Measurements from ENCODE around the gene CENPB. TPM values are rescaled to one million over a fixed set of nuclear protein-coding genes. Genes with fewer than 3 reads are reported as not detected.

Gene CENPB
- total RNA-seq, 4 donors from 2014 or later: 72.8 to 109 (median 100) TPM

DNA sequence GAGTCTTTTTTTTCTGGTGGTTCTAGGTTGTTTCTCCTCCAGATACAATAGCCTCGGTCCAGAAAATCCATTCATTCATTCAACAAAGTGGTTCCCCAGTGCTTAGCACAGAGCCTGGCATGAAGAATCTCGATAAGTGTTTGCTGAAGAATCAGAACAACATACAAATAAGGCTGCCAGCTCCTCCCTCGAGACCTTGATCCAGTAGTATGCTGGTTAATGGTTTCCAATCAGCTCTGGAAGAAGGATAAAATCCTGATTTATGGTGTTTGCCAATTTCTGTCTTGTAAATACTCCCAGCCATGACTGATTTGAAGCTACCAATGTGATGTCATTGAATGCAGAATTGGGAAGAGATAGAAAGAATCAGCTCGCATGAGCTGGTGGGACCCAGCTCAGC, 50.8 kb downstream of the CENPB start:
- 83 to 88% methylated on average over 4 of the region's 4 CpGs for WGBS, 2 donors
- peaks cover 0 to 59% (median 5%) of the 10 kb centered on the region in 4 donors for H3K4me1 ChIP-seq
- peaks cover 0 to 3% (median 0%) of the 10 kb centered on the region in 3 donors for H3K36me3 ChIP-seq
- no peak overlapping the region for H3K4me3 ChIP-seq
- peaks cover 0 to 11% of the 10 kb centered on the region in 2 donors for H3K27me3 ChIP-seq
- no peak for TF ChIP-seq EP300 (IDR thresholded peaks at IDR 0.05)
- no peak for TF ChIP-seq CTCF (IDR thresholded peaks at IDR 0.05)
- no peak for TF ChIP-seq POLR2A (IDR thresholded peaks at IDR 0.05)
- no peak for DNase-seq (ENCODE audit: low spot score in 2 of 2)
- H3K27ac ChIP-seq: no peak overlapping the region
- H3K9me3 ChIP-seq: no peaks in the 10 kb centered on the region

DNA sequence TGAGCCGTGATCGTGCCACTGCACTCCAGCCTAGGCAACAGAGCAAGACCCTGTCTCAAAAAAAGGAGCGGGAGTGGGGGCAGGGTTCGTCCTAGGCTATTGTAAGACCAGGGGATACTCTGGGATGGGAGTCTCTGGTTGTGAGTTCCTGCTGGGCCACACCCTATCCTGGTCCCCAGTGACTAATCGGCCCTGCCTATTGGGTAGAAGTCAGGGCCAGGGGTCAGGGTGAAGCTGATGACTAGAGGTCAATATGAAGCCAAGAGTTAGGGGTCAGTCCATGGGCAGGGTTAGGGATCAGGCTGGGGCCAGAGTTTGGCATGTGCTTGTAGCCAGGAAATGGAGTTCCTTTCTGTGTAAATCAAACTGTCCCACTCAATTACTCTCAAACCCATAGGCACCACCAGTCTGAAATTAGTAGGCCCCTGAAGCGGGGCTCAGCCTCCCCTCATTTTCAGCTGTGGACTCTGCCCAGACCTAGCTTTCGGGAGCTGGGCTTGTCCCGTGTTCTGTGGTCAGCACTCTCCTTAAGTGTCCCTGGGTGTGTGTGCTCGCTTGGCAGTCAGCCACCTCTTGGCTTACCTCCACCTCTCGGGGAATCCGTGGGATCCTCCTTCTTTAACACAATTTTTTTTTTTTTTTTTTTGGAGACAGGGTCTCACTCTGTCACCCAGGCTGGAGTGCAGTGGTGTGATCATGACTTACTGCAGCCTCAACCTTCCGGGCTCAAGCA, 52.3 kb downstream of the CENPB start:
- WGBS, 2 donors: 44 to 53% methylated on average over 10 to 12 of the region's 12 CpGs
- TF ChIP-seq POLR2A (IDR thresholded peaks at IDR 0.05) (no peak), EP300 (IDR thresholded peaks at IDR 0.05) (no peak), CTCF (IDR thresholded peaks at IDR 0.05) (no peak)
- peak in 1 of 2 donors; percentile 32 for DNase-seq (ENCODE audit: low spot score in 2 of 2)
- Histone ChIP-seq H3K27ac (peak overlapping the region in 3 of 4 donors; percentile 17 to 80 (median 77)), H3K36me3 (no peaks in the 10 kb centered on the region), H3K27me3 (peaks cover 0 to 11% of the 10 kb centered on the region in 2 donors), H3K4me3 (peak overlapping the region in 1 of 4 donors; percentile 56), H3K9me3 (no peaks in the 10 kb centered on the region), H3K4me1 (peaks cover 0 to 45% (median 5%) of the 10 kb centered on the region in 4 donors)

Other genes with a start within 250 kb of the CENPB start
- not detected for gene GFRA4, start 123.3 kb downstream of the CENPB start, total RNA-seq
- gene ADAM33, start 104.7 kb downstream of the CENPB start, total RNA-seq: 100 to 1,000 TPM; 162 to 385 (median 274) TPM
- gene SIGLEC1, start 74.1 kb downstream of the CENPB start, total RNA-seq: 10 to 100 TPM in 3 of 4 donors, 1 to 10 TPM in 1; 5.2 to 33.9 (median 13.1) TPM
- gene HSPA12B, start 54.1 kb downstream of the CENPB start, total RNA-seq: 10 to 100 TPM; 12.7 to 30.9 (median 18.7) TPM
- 10 to 100 TPM; 14.4 to 32.4 (median 22.2) TPM for gene ADISSP, start 19.0 kb downstream of the CENPB start, total RNA-seq
- 1 to 10 TPM in 2 of 4 donors, not detected in 2; 1.1 to 1.8 TPM for gene SPEF1, start 5.3 kb downstream of the CENPB start, total RNA-seq
- 10 to 100 TPM; 33.0 to 65.4 (median 43.9) TPM for gene CDC25B, start 9.6 kb upstream of the CENPB start, total RNA-seq
- gene AP5S1, start 33.8 kb upstream of the CENPB start, total RNA-seq: 10 to 100 TPM in 3 of 4 donors, 1 to 10 TPM in 1; 9.4 to 20.7 (median 14.9) TPM
- gene MAVS, start 60.1 kb upstream of the CENPB start, total RNA-seq: 10 to 100 TPM; 34.5 to 49.8 (median 39.3) TPM
- 10 to 100 TPM; 58.2 to 79.7 (median 64.2) TPM for gene PANK2, start 102.6 kb upstream of the CENPB start, total RNA-seq
- gene RNF24, start 228.8 kb upstream of the CENPB start, total RNA-seq: 10 to 100 TPM; 17.0 to 25.5 (median 19.6) TPM